A673 (cell line): ENCODE data around the gene PALMD.

Experiments used
- EZH2 ChIP-seq: fragments of 200-600 bp; sonication (generic); IDR thresholded peaks from 2 replicates; pipeline ENCODE4 v1.6.1; 2017; ENCODE audit warnings: borderline replicate concordance, low read depth, mild to moderate bottlenecking, mixed read lengths, antibody characterized with exemption, low read length; ENCODE audit not compliant: poor library complexity, severe bottlenecking
- TF ChIP-seq, protein P1 (sequence below): fragments of 300-800, 200-600 bp; sonication (generic); conservative IDR thresholded peaks from 2 replicates; pipeline ENCODE4 v1.5.1; 2017; ENCODE audit warnings: low read depth, mild to moderate bottlenecking, antibody characterized with exemption, low read length, moderate library complexity, mixed read lengths

DNA sequence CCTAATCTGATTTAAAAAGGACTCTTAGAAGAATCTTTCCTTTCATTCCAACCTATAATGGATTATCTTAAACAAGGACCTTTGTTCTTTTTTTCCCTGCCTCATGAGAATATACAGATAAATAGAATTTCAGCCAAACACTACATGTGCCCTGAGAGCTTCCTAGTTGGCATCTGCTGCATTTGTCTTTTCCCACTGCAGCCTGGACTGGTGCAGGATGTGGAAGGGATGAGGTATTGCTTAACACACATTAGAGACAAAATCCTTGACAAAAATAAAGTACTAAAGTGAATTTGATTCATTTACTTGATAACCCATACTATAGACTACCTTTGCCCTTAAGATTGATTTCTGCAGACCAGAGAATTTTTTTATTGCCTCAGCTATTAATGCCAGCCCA is 59.5 kb downstream of the PALMD start:
- TF ChIP-seq, protein P1, sequence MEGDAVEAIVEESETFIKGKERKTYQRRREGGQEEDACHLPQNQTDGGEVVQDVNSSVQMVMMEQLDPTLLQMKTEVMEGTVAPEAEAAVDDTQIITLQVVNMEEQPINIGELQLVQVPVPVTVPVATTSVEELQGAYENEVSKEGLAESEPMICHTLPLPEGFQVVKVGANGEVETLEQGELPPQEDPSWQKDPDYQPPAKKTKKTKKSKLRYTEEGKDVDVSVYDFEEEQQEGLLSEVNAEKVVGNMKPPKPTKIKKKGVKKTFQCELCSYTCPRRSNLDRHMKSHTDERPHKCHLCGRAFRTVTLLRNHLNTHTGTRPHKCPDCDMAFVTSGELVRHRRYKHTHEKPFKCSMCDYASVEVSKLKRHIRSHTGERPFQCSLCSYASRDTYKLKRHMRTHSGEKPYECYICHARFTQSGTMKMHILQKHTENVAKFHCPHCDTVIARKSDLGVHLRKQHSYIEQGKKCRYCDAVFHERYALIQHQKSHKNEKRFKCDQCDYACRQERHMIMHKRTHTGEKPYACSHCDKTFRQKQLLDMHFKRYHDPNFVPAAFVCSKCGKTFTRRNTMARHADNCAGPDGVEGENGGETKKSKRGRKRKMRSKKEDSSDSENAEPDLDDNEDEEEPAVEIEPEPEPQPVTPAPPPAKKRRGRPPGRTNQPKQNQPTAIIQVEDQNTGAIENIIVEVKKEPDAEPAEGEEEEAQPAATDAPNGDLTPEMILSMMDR: no peak
- no peak for TF ChIP-seq EZH2
